ENCODE data around the gene EID1. TPM values are rescaled to one million over a fixed set of nuclear protein-coding genes. Genes with fewer than 3 reads are reported as not detected.

The EID1 gene
- total and polyA plus RNA-seq, 9 of the 15 experiments (the other 6 are each of a cell fraction or from before 2014, with no cell fraction given): 46.5 to 211 (median 143) TPM

DNA sequence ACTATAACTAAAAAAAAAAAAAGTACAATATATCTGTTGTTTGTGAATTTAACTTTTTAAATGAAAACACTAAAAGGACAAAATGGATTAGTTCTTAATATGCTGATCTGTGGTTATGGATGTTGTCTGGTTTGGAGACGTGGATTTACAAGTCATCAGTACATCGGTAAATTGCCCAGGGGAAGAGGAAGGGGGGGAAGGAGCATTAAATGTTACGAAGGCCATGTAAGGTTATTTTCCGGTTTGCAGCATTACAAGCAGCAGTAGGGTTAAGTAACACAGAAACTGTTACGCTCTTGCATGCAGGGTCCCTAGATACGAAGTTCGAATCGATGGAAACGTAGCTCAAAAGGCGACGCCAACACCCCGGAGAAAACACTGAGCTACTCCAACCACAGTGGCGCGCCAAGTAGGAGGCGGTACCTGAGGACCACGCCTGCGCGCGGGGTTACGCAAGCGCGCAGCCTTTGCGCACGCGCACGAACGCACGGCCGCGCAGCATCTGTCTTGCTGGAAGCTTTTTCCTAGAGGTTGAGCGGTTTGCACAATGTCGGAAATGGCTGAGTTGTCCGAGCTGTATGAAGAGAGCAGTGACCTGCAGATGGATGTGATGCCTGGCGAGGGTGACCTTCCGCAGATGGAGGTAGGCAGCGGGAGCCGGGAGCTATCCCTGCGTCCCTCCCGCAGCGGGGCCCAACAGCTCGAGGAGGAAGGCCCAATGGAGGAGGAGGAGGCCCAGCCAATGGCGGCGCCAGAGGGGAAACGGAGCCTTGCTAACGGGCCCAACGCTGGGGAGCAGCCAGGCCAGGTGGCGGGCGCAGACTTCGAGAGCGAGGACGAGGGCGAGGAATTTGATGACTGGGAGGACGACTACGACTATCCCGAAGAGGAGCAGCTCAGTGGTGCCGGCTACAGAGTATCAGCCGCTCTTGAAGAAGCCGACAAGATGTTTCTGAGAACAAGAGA, at the start of gene EID1 (continued):
- TF ChIP-seq CBX3 (IDR thresholded peaks at IDR 0.05; ENCODE audit: borderline replicate concordance in 1 of 2, low read length in 2 of 2): 0 out of 3 replicates have a peak, but pooled peaks of 1 of the 2 experiments have one; percentile 55
- no peak for TF ChIP-seq STAT6 (CRISPR knock-in tag; IDR thresholded peaks at IDR 0.05)
- TF ChIP-seq SRF (CRISPR knock-in tag; IDR thresholded peaks at IDR 0.05): peak in 1 of 2 experiments; percentile 82; a peak in 1 of 4 replicates
- TF ChIP-seq, protein P1, sequence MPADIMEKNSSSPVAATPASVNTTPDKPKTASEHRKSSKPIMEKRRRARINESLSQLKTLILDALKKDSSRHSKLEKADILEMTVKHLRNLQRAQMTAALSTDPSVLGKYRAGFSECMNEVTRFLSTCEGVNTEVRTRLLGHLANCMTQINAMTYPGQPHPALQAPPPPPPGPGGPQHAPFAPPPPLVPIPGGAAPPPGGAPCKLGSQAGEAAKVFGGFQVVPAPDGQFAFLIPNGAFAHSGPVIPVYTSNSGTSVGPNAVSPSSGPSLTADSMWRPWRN (IDR thresholded peaks at IDR 0.05; ENCODE audit: low read depth): no peak; the same call in 1 of the 2 replicates
- no peak for TF ChIP-seq ZNF707 (CRISPR knock-in tag; conservative IDR thresholded peaks at IDR 0.05)
- TF ChIP-seq ZNF311 (CRISPR knock-in tag; IDR thresholded peaks at IDR 0.05): no peak
- no peak for TF ChIP-seq ZNF398 (CRISPR knock-in tag; IDR thresholded peaks at IDR 0.05)
- no peak for TF ChIP-seq RBM17 (IDR thresholded peaks at IDR 0.05; ENCODE audit: borderline replicate concordance, low read depth, low read length)
- TF ChIP-seq, protein P2, sequence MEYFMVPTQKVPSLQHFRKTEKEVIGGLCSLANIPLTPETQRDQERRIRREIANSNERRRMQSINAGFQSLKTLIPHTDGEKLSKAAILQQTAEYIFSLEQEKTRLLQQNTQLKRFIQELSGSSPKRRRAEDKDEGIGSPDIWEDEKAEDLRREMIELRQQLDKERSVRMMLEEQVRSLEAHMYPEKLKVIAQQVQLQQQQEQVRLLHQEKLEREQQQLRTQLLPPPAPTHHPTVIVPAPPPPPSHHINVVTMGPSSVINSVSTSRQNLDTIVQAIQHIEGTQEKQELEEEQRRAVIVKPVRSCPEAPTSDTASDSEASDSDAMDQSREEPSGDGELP (CRISPR knock-in tag; IDR thresholded peaks at IDR 0.05; ENCODE audit: borderline replicate concordance): peak; percentile 77; the same call in 1 of the 2 replicates
- TF ChIP-seq ZNF766 (CRISPR knock-in tag; conservative IDR thresholded peaks at IDR 0.05): peak; percentile 44; the same call in 1 of the 2 replicates
- peak; percentile 69 for TF ChIP-seq POLR2H (tag; IDR thresholded peaks at IDR 0.05; ENCODE audit: low read depth)
- no peak for TF ChIP-seq OTX1 (CRISPR knock-in tag; IDR thresholded peaks at IDR 0.05)
- peak; percentile 69 for TF ChIP-seq RB1 (IDR thresholded peaks at IDR 0.05; ENCODE audit: low read depth)
- no peak for TF ChIP-seq ZNF41 (CRISPR knock-in tag; conservative IDR thresholded peaks at IDR 0.05)
- TF ChIP-seq NFATC3 (IDR thresholded peaks at IDR 0.05): 0 out of 2 replicates have a peak, but pooled peaks have one; percentile 65
- TF ChIP-seq LARP7 (IDR thresholded peaks at IDR 0.05): no peak
